Trophoblast cell (in vitro differentiated cells and primary cell): Measurements from ENCODE around the gene TSPOAP1.

Experiments used
- DNase-seq, 2 donors: peaks; one replicate each; pipeline ENCODE4 v3.0.0-alpha.2; 2016
- H2AFZ ChIP-seq: 2 replicates; pipeline ENCODE4 v1.6.1; 2013; ENCODE audit warnings: low read length, moderate library complexity, mild to moderate bottlenecking; ENCODE audit not compliant: insufficient read depth, poor library complexity
- H2AK5ac ChIP-seq: 2 replicates; pipeline ENCODE4 v1.6.1; 2013; ENCODE audit warnings: mild to moderate bottlenecking, low read length
- H2BK120ac ChIP-seq: 2 replicates; pipeline ENCODE4 v1.6.1; 2013; ENCODE audit warnings: low read length, mild to moderate bottlenecking, moderate library complexity; ENCODE audit not compliant: insufficient read depth, poor library complexity
- H2BK12ac ChIP-seq: 2 replicates; pipeline ENCODE4 v1.6.1; 2013; ENCODE audit warnings: mild to moderate bottlenecking, low read length, moderate library complexity
- H2BK5ac ChIP-seq: 2 replicates; pipeline ENCODE4 v1.6.1; 2013; ENCODE audit warnings: low read length, low read depth, moderate library complexity, mild to moderate bottlenecking; ENCODE audit not compliant: poor library complexity
- H3K14ac ChIP-seq: 2 replicates; pipeline ENCODE4 v1.6.1; 2013; ENCODE audit warnings: mild to moderate bottlenecking, low read length
- H3K18ac ChIP-seq: 2 replicates; pipeline ENCODE4 v1.6.1; 2013; ENCODE audit warnings: mild to moderate bottlenecking, low read length
- H3K23ac ChIP-seq: 2 replicates; pipeline ENCODE4 v1.6.1; 2013; ENCODE audit warnings: low read length
- H3K27ac ChIP-seq: 2 replicates; pipeline ENCODE4 v1.5.1; 2013; ENCODE audit warnings: low read depth, mild to moderate bottlenecking, inconsistent platforms, low read length, moderate library complexity
- H3K27me3 ChIP-seq: 2 replicates; pipeline ENCODE4 v1.6.1; 2013; ENCODE audit warnings: inconsistent platforms, mild to moderate bottlenecking, low read length, moderate library complexity; ENCODE audit not compliant: insufficient read depth
- H3K36me3 ChIP-seq, 2 experiments: 1 replicate in 1 of 2; 2 replicates in 1 of 2; pipeline ENCODE4 v1.6.1; 2013; ENCODE audit warnings: low read length in 2 of 2, mild to moderate bottlenecking in 2 of 2, moderate library complexity in 1 of 2; ENCODE audit not compliant: insufficient read depth in 2 of 2, control insufficient read depth in 1 of 2
- H3K4ac ChIP-seq: 2 replicates; pipeline ENCODE4 v1.6.1; 2013; ENCODE audit warnings: low read depth, mild to moderate bottlenecking, low read length, moderate library complexity
- H3K4me1 ChIP-seq, 2 experiments: 1 replicate in 1 of 2; 2 replicates in 1 of 2; pipeline ENCODE4 v1.6.1; 2013; ENCODE audit warnings: low read length in 2 of 2, mild to moderate bottlenecking in 2 of 2, moderate library complexity in 1 of 2; ENCODE audit not compliant: insufficient read depth in 2 of 2, control insufficient read depth in 1 of 2
- H3K4me2 ChIP-seq: 2 replicates; pipeline ENCODE4 v1.6.1; 2013; ENCODE audit warnings: inconsistent platforms, mild to moderate bottlenecking, low read length, moderate library complexity
- H3K4me3 ChIP-seq: 2 replicates; pipeline ENCODE4 v1.5.1; 2013; ENCODE audit warnings: mild to moderate bottlenecking, low read depth, low read length, inconsistent platforms
- H3K79me1 ChIP-seq: one replicate; pipeline ENCODE4 v1.6.1; 2013; ENCODE audit warnings: low read length
- H3K79me2 ChIP-seq: 2 replicates; pipeline ENCODE4 v1.6.1; 2013; ENCODE audit warnings: low read length, mild to moderate bottlenecking; ENCODE audit not compliant: control insufficient read depth, insufficient read depth, poor library complexity
- H3K9ac ChIP-seq: 2 replicates; pipeline ENCODE4 v1.6.1; 2013; ENCODE audit warnings: mild to moderate bottlenecking, low read length
- H3K9me3 ChIP-seq: 2 replicates; pipeline ENCODE4 v1.6.1; 2013; ENCODE audit warnings: low read depth, mild to moderate bottlenecking, control low read depth, inconsistent platforms, low read length; ENCODE audit not compliant: insufficient read depth
- H4K12ac ChIP-seq: 2 replicates; pipeline ENCODE4 v1.6.1; 2013; ENCODE audit warnings: low read depth, mild to moderate bottlenecking, low read length, moderate library complexity
- H4K8ac ChIP-seq: 2 replicates; pipeline ENCODE4 v1.6.1; 2013; ENCODE audit warnings: low read depth, mild to moderate bottlenecking, low read length, moderate library complexity
- H4K91ac ChIP-seq: one replicate; pipeline ENCODE4 v1.6.1; 2013; ENCODE audit warnings: low read depth, mild to moderate bottlenecking, low read length, moderate library complexity
- WGBS: extraction: QIAGEN DNeasy Blood & Tissue Kit; methylation state at CpG from one replicate; pipeline ENCODE4 v1.1.7; 2013; ENCODE audit warnings: missing lambda C conversion rate; ENCODE audit not compliant: insufficient read length, insufficient coverage; ENCODE audit errors: extremely low coverage; 5-methylcytosine and 5-hydroxymethylcytosine counted together

The TSPOAP1 gene

DNA sequence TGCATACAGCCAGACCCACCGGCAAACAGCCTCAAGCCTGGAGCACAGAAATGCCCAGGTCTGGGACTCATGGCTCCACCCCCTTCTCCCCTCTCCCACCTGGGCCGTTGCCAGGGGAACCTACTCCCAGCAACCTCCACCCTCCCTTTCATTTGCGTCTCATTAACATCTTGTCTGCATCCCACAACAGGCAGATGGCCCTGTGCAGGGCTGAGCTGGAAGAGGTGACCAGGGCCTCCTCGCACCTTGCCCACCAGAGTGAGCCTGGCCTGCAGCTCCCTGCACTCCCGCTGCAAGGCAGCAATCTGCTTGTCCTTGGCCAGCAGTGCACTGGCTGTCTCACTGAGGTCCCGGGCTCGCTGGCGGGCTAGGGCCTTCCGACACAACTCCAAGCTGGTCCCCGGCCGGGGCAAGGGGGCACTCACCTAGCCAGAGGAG lies 3.3 kb downstream of the TSPOAP1 start:
- H4K12ac ChIP-seq, result no peak overlapping the region
- no peak overlapping the region for H2BK120ac ChIP-seq
- peaks cover 7% of the 10 kb centered on the region for H3K79me1 ChIP-seq
- DNase-seq, result no peak
- no CpG with 5 or more reads among the region's 11 CpGs for WGBS
- no peak overlapping the region for H3K9ac ChIP-seq
- H2BK12ac ChIP-seq, result no peak overlapping the region
- H3K4me2 ChIP-seq, result no peak overlapping the region
- no peak overlapping the region for H3K4ac ChIP-seq
- no peak overlapping the region for H3K18ac ChIP-seq
- no peak overlapping the region for H3K4me3 ChIP-seq
- H3K27me3 ChIP-seq, result no peaks in the 10 kb centered on the region
- H3K9me3 ChIP-seq, result no peaks in the 10 kb centered on the region
- H4K8ac ChIP-seq, result no peak overlapping the region
- no peak overlapping the region for H3K14ac ChIP-seq
- no peak overlapping the region for H3K23ac ChIP-seq
- peaks cover 4% of the 10 kb centered on the region for H3K79me2 ChIP-seq
- no peak overlapping the region for H2AFZ ChIP-seq
- H2AK5ac ChIP-seq, result no peak overlapping the region
- no peaks in the 10 kb centered on the region for H3K36me3 ChIP-seq
- H3K27ac ChIP-seq, result no peak overlapping the region
- peaks cover 16 to 24% of the 10 kb centered on the region in 2 experiments for H3K4me1 ChIP-seq
- H2BK5ac ChIP-seq, result no peak overlapping the region
- no peak overlapping the region for H4K91ac ChIP-seq

GRCh38 chr17:58324409-58325288 lies 3.9 kb downstream of the TSPOAP1 start:
- H2BK12ac ChIP-seq, result peak overlapping the region; percentile 19
- H3K9me3 ChIP-seq, result no peaks in the 10 kb centered on the region
- H3K9ac ChIP-seq, result peak overlapping the region; percentile 69
- peak overlapping the region; percentile 37 for H2BK120ac ChIP-seq
- no peak overlapping the region for H3K4ac ChIP-seq
- no peak overlapping the region for H3K27ac ChIP-seq
- peak overlapping the region; percentile 85 for H3K4me2 ChIP-seq
- H2AK5ac ChIP-seq, result no peak overlapping the region
- H3K4me3 ChIP-seq, result peak overlapping the region; percentile 73
- no peaks in the 10 kb centered on the region for H3K36me3 ChIP-seq
- DNase-seq, result no peak
- peaks cover 7% of the 10 kb centered on the region for H3K79me1 ChIP-seq
- H3K14ac ChIP-seq, result peak overlapping the region; percentile 46
- H4K91ac ChIP-seq, result peak overlapping the region; percentile 64
- H2BK5ac ChIP-seq, result peak overlapping the region; percentile 6
- peak overlapping the region; percentile 28 for H3K18ac ChIP-seq
- WGBS, result no CpG with 5 or more reads among the region's 66 CpGs
- no peaks in the 10 kb centered on the region for H3K27me3 ChIP-seq
- H3K79me2 ChIP-seq, result peaks cover 4% of the 10 kb centered on the region
- peak overlapping the region; percentile 68 for H2AFZ ChIP-seq
- H4K8ac ChIP-seq, result peak overlapping the region; percentile 80
- H3K23ac ChIP-seq, result no peak overlapping the region
- H3K4me1 ChIP-seq, result peaks cover 16 to 24% of the 10 kb centered on the region in 2 experiments
- H4K12ac ChIP-seq, result peak overlapping the region; percentile 88

DNA sequence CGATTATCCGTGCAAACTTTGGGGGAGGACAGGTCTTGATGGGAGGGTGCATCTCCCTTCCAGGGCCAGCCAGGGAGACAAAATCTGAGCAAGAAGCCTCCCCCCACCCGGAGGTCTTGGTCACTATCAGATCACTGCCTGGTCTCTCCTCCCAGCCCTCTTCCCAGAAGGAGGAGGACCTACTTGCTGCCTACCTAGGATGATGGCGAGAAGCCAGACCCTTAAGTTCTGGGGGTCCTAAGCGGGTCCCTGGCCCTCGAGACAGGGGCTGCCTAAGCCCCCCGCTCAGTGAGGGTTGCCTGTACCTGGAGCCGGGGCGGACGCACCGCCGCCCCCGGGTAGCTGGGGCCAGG lies 4.6 kb downstream of the TSPOAP1 start:
- Histone ChIP-seq H4K91ac (peak overlapping the region; percentile 64), H2AK5ac (no peak overlapping the region), H3K79me2 (peaks cover 4% of the 10 kb centered on the region), H3K27ac (no peak overlapping the region), H3K4me1 (peaks cover 16 to 24% of the 10 kb centered on the region in 2 experiments), H3K18ac (peak overlapping the region; percentile 28), H2AFZ (peak overlapping the region; percentile 68), H4K12ac (peak overlapping the region; percentile 45), H3K27me3 (no peaks in the 10 kb centered on the region), H3K9me3 (no peaks in the 10 kb centered on the region), H3K4me2 (peak overlapping the region; percentile 85), H4K8ac (peak overlapping the region; percentile 80), H3K4me3 (peak overlapping the region; percentile 39), H3K79me1 (peaks cover 7% of the 10 kb centered on the region), H2BK5ac (peak overlapping the region; percentile 6), H3K23ac (no peak overlapping the region), H2BK12ac (peak overlapping the region; percentile 25), H3K14ac (peak overlapping the region; percentile 46), H3K9ac (no peak overlapping the region), H3K4ac (no peak overlapping the region), H3K36me3 (no peaks in the 10 kb centered on the region), H2BK120ac (peak overlapping the region; percentile 37)
- no CpG with 5 or more reads among the region's 13 CpGs for WGBS
- DNase-seq, result no peak

GRCh38 chr17:58323366-58324055 lies 5.1 kb downstream of the TSPOAP1 start:
- H2BK12ac ChIP-seq, result peak overlapping the region; percentile 25
- no peak for DNase-seq
- H3K14ac ChIP-seq, result peak overlapping the region; percentile 46
- H2BK120ac ChIP-seq, result peak overlapping the region; percentile 37
- no peak overlapping the region for H3K4me3 ChIP-seq
- H3K9ac ChIP-seq, result no peak overlapping the region
- H2AFZ ChIP-seq, result no peak overlapping the region
- H3K18ac ChIP-seq, result no peak overlapping the region
- peaks cover 16 to 24% of the 10 kb centered on the region in 2 experiments for H3K4me1 ChIP-seq
- H3K4ac ChIP-seq, result no peak overlapping the region
- H4K91ac ChIP-seq, result no peak overlapping the region
- H3K4me2 ChIP-seq, result peak overlapping the region; percentile 85
- H4K12ac ChIP-seq, result peak overlapping the region; percentile 45
- no peak overlapping the region for H3K23ac ChIP-seq
- H3K79me2 ChIP-seq, result peaks cover 4% of the 10 kb centered on the region
- H3K27me3 ChIP-seq, result no peaks in the 10 kb centered on the region
- no peaks in the 10 kb centered on the region for H3K36me3 ChIP-seq
- H4K8ac ChIP-seq, result peak overlapping the region; percentile 80
- no peak overlapping the region for H3K27ac ChIP-seq
- no peak overlapping the region for H2AK5ac ChIP-seq
- no CpG with 5 or more reads among the region's 8 CpGs for WGBS
- H2BK5ac ChIP-seq, result no peak overlapping the region
- no peaks in the 10 kb centered on the region for H3K9me3 ChIP-seq
- H3K79me1 ChIP-seq, result peaks cover 7% of the 10 kb centered on the region
